Measurements from ENCODE around the gene PIK3IP1.

The PIK3IP1 gene

GRCh38 chr22:31278151-31278621, 14.1 kb downstream of the PIK3IP1 start:
- no peak for DNase-seq

GRCh38 chr22:31277741-31278140, 14.5 kb downstream of the PIK3IP1 start:
- no peak for DNase-seq

- DNase-seq = no peak
Observed at GRCh38 chr22:31276426-31277167, 15.7 kb downstream of the PIK3IP1 start.

GRCh38 chr22:31275576-31275975, 16.7 kb downstream of the PIK3IP1 start:
- no peak for DNase-seq

GRCh38 chr22:31275018-31275417, 17.3 kb downstream of the PIK3IP1 start:
- no peak for DNase-seq

- DNase-seq = no peak
Observed at GRCh38 chr22:31274017-31274416, 18.3 kb downstream of the PIK3IP1 start.

- DNase-seq = peak in 1 of 2 experiments; percentile 44
Observed at GRCh38 chr22:31272522-31273446, 19.5 kb downstream of the PIK3IP1 start.

- DNase-seq = no peak
Observed at GRCh38 chr22:31271485-31271884, 20.8 kb downstream of the PIK3IP1 start.

- DNase-seq = no peak
Observed at GRCh38 chr22:31271026-31271425, 21.3 kb downstream of the PIK3IP1 start.

- no peak for DNase-seq
Observed at GRCh38 chr22:31269892-31270579, 22.3 kb downstream of the PIK3IP1 start.

GRCh38 chr22:31268281-31268680, 24.0 kb downstream of the PIK3IP1 start:
- DNase-seq = no peak

- no peak for DNase-seq
Observed at GRCh38 chr22:31263896-31264640, 28.2 kb downstream of the PIK3IP1 start.

- no peak for DNase-seq
Observed at GRCh38 chr22:31262312-31263133, 29.8 kb downstream of the PIK3IP1 start.

GRCh38 chr22:31260474-31260856, 31.8 kb downstream of the PIK3IP1 start:
- no peak for DNase-seq

- DNase-seq = no peak
Observed at GRCh38 chr22:31259798-31260473, 32.4 kb downstream of the PIK3IP1 start.

- DNase-seq = no peak
Observed at GRCh38 chr22:31253949-31254348, 38.3 kb downstream of the PIK3IP1 start.

GRCh38 chr22:31250740-31251600, 41.3 kb downstream of the PIK3IP1 start:
- DNase-seq = no peak

- no peak for DNase-seq
Observed at GRCh38 chr22:31248965-31249958, 43.0 kb downstream of the PIK3IP1 start.
